SKM-1 (cell line): ENCODE results near the gene DRC7.
"Not testable (repeated sequence)": the region's sequence is repeated elsewhere in the genome, so short reads cannot be mapped to it uniquely, and the experiment has no call there.

Experiments
- DNase-seq: peaks from one replicate; lab custom pipeline; 2025; ENCODE audit not compliant: unreplicated experiment; lab: John Stamatoyannopoulos, UW

The DRC7 gene

GRCh38 chr16:57732714-57733113 lies 38.1 kb downstream of the DRC7 start:
- DNase-seq = no peak

- DNase-seq = no peak
Measured at GRCh38 chr16:57734308-57734924, 39.8 kb downstream of the DRC7 start.

- DNase-seq = peak; percentile 99
Measured at GRCh38 chr16:57734925-57735754, 40.5 kb downstream of the DRC7 start.

GRCh38 chr16:57735755-57736418 lies 41.3 kb downstream of the DRC7 start, which contains the start of gene KATNB1:
Gene KATNB1, plus strand, starts transcription at chr16:57735770. Its CDS starts 1,474 bp downstream, at chr16:57737244.
- no peak for DNase-seq

- no peak for DNase-seq
Measured at GRCh38 chr16:57736419-57737351, 42.1 kb downstream of the DRC7 start.

- no peak for DNase-seq
Measured at GRCh38 chr16:57738844-57739243, 44.2 kb downstream of the DRC7 start.

GRCh38 chr16:57739756-57740422 lies 45.3 kb downstream of the DRC7 start:
- no peak for DNase-seq

GRCh38 chr16:57740423-57741071 lies 45.9 kb downstream of the DRC7 start:
- DNase-seq = no peak

GRCh38 chr16:57741660-57742191 lies 47.1 kb downstream of the DRC7 start:
- DNase-seq = no peak

- no peak for DNase-seq
Measured at GRCh38 chr16:57742543-57742942, 47.9 kb downstream of the DRC7 start.

GRCh38 chr16:57743458-57743857 lies 48.9 kb downstream of the DRC7 start:
- no peak for DNase-seq

- DNase-seq = no peak
Measured at GRCh38 chr16:57743886-57744641, 49.5 kb downstream of the DRC7 start.

GRCh38 chr16:57744642-57744903 lies 50.0 kb downstream of the DRC7 start:
- no peak for DNase-seq

- DNase-seq = no peak
Measured at GRCh38 chr16:57745768-57746167, 51.2 kb downstream of the DRC7 start.

GRCh38 chr16:57746316-57746715 lies 51.7 kb downstream of the DRC7 start:
- not testable (repeated sequence) for DNase-seq

- DNase-seq = no peak
Measured at GRCh38 chr16:57747091-57747490, 52.5 kb downstream of the DRC7 start.

GRCh38 chr16:57747496-57747895 lies 52.9 kb downstream of the DRC7 start:
- no peak for DNase-seq

GRCh38 chr16:57747996-57748395 lies 53.4 kb downstream of the DRC7 start:
- DNase-seq = no peak

GRCh38 chr16:57748596-57748995 lies 54.0 kb downstream of the DRC7 start:
- DNase-seq = no peak
